ENCODE data around the gene SOX12.

Gene SOX12

GRCh38 chr20:310645-311044 lies 14.7 kb upstream of the SOX12 start:
- no peak for DNase-seq
- Histone ChIP-seq H2AFZ (ENCODE audit: low read depth, low read length) (no peak overlapping the region), H2BK120ac (ENCODE audit: low read depth, low read length) (no peak overlapping the region), H3K9me3 (ENCODE audit: control insufficient read depth, low read length) (no peaks in the 10 kb centered on the region), H2BK15ac (ENCODE audit: low read depth, poor library complexity, severe bottlenecking) (no peak overlapping the region), H2BK12ac (ENCODE audit: low read length in 2 of 2) (no peak overlapping the region), H4K91ac (ENCODE audit: low read length) (no peak overlapping the region), H3K36me3 (ENCODE audit: control insufficient read depth in 1 of 2, insufficient read depth in 2 of 2, low read depth in 1 of 2, low read length in 2 of 2) (no peaks in the 10 kb centered on the region), H3K4me3 (ENCODE audit: insufficient read depth in 1 of 2, low read depth in 1 of 2, low read length in 2 of 2) (peak overlapping the region in 1 of 2 experiments; percentile 19), H3K79me1 (replicated peaks; ENCODE audit: low read length, poor library complexity, severe bottlenecking) (no peaks in the 10 kb centered on the region), H3K18ac (ENCODE audit: low read depth in 1 of 2, low read length in 2 of 2) (no peak overlapping the region), H4K8ac (ENCODE audit: low read length) (no peak overlapping the region), H2BK5ac (ENCODE audit: low read depth, low read length, poor library complexity, severe bottlenecking) (no peak overlapping the region), H3K23ac (ENCODE audit: low read length in 2 of 2) (no peak overlapping the region), H3K27ac (ENCODE audit: low read length, poor library complexity, severe bottlenecking) (no peak overlapping the region), H3K27me3 (ENCODE audit: control insufficient read depth in 1 of 2, insufficient read depth in 1 of 2, low read length in 2 of 2) (no peaks in the 10 kb centered on the region), H3K4me2 (ENCODE audit: low read length, poor library complexity, severe bottlenecking) (no peak overlapping the region), H3K4me1 (ENCODE audit: control insufficient read depth, insufficient read depth, low read depth, low read length) (peaks cover 5% of the 10 kb centered on the region), H3K4ac (ENCODE audit: low read depth in 1 of 2, low read length in 2 of 2) (no peak overlapping the region), H3K14ac (ENCODE audit: low read length in 2 of 2) (no peak overlapping the region), H2AK5ac (ENCODE audit: low read length, severe bottlenecking) (no peak overlapping the region), H3K9ac (ENCODE audit: low read length) (peak overlapping the region; percentile 96)
- 0% methylated on average over 1 of the region's 7 CpGs for WGBS

- Histone ChIP-seq H3K14ac (ENCODE audit: low read length in 2 of 2) (no peak overlapping the region), H4K8ac (ENCODE audit: low read length) (no peak overlapping the region), H3K27me3 (ENCODE audit: control insufficient read depth in 1 of 2, insufficient read depth in 1 of 2, low read length in 2 of 2) (no peaks in the 10 kb centered on the region), H4K91ac (ENCODE audit: low read length) (no peak overlapping the region), H2BK120ac (ENCODE audit: low read depth, low read length) (no peak overlapping the region), H3K4me1 (ENCODE audit: control insufficient read depth, insufficient read depth, low read depth, low read length) (peaks cover 5% of the 10 kb centered on the region), H2BK12ac (ENCODE audit: low read length in 2 of 2) (no peak overlapping the region), H3K9ac (ENCODE audit: low read length) (no peak overlapping the region), H3K9me3 (ENCODE audit: control insufficient read depth, low read length) (no peaks in the 10 kb centered on the region), H3K4me2 (ENCODE audit: low read length, poor library complexity, severe bottlenecking) (no peak overlapping the region), H3K4ac (ENCODE audit: low read depth in 1 of 2, low read length in 2 of 2) (peak overlapping the region in 1 of 2 experiments; percentile 30), H2AK5ac (ENCODE audit: low read length, severe bottlenecking) (no peak overlapping the region), H3K23ac (ENCODE audit: low read length in 2 of 2) (no peak overlapping the region), H2BK5ac (ENCODE audit: low read depth, low read length, poor library complexity, severe bottlenecking) (no peak overlapping the region), H3K79me1 (replicated peaks; ENCODE audit: low read length, poor library complexity, severe bottlenecking) (no peaks in the 10 kb centered on the region), H2BK15ac (ENCODE audit: low read depth, poor library complexity, severe bottlenecking) (no peak overlapping the region), H2AFZ (ENCODE audit: low read depth, low read length) (no peak overlapping the region), H3K36me3 (ENCODE audit: control insufficient read depth in 1 of 2, insufficient read depth in 2 of 2, low read depth in 1 of 2, low read length in 2 of 2) (no peaks in the 10 kb centered on the region), H3K18ac (ENCODE audit: low read depth in 1 of 2, low read length in 2 of 2) (peak overlapping the region in 1 of 2 experiments; percentile 31), H3K4me3 (ENCODE audit: insufficient read depth in 1 of 2, low read depth in 1 of 2, low read length in 2 of 2) (no peak overlapping the region), H3K27ac (ENCODE audit: low read length, poor library complexity, severe bottlenecking) (no peak overlapping the region)
- no peak for DNase-seq
- 93% methylated on average over 6 of the region's 7 CpGs for WGBS
These were observed 13.7 kb upstream of the SOX12 start for GRCh38 chr20:311609-312008.

GRCh38 chr20:312067-312466 lies 13.3 kb upstream of the SOX12 start:
- H4K91ac ChIP-seq (ENCODE audit: low read length): no peak overlapping the region
- no peak overlapping the region for H2AFZ ChIP-seq (ENCODE audit: low read depth, low read length)
- H3K4me2 ChIP-seq (ENCODE audit: low read length, poor library complexity, severe bottlenecking): no peak overlapping the region
- no peak overlapping the region for H3K4me3 ChIP-seq (ENCODE audit: insufficient read depth in 1 of 2, low read depth in 1 of 2, low read length in 2 of 2)
- no peak overlapping the region for H2BK12ac ChIP-seq (ENCODE audit: low read length in 2 of 2)
- H2AK5ac ChIP-seq (ENCODE audit: low read length, severe bottlenecking): no peak overlapping the region
- no peak overlapping the region for H2BK120ac ChIP-seq (ENCODE audit: low read depth, low read length)
- no peaks in the 10 kb centered on the region for H3K9me3 ChIP-seq (ENCODE audit: control insufficient read depth, low read length)
- no peaks in the 10 kb centered on the region for H3K27me3 ChIP-seq (ENCODE audit: control insufficient read depth in 1 of 2, insufficient read depth in 1 of 2, low read length in 2 of 2)
- DNase-seq: no peak
- H3K4ac ChIP-seq (ENCODE audit: low read depth in 1 of 2, low read length in 2 of 2): no peak overlapping the region
- WGBS: 95% methylated on average over 8 of the region's 8 CpGs
- H2BK5ac ChIP-seq (ENCODE audit: low read depth, low read length, poor library complexity, severe bottlenecking): no peak overlapping the region
- H3K18ac ChIP-seq (ENCODE audit: low read depth in 1 of 2, low read length in 2 of 2): peak overlapping the region in 1 of 2 experiments; percentile 42
- peaks cover 0 to 2% of the 10 kb centered on the region in 2 experiments for H3K36me3 ChIP-seq (ENCODE audit: control insufficient read depth in 1 of 2, insufficient read depth in 2 of 2, low read depth in 1 of 2, low read length in 2 of 2)
- no peak overlapping the region for H3K23ac ChIP-seq (ENCODE audit: low read length in 2 of 2)
- no peak overlapping the region for H3K14ac ChIP-seq (ENCODE audit: low read length in 2 of 2)
- H3K79me1 ChIP-seq (replicated peaks; ENCODE audit: low read length, poor library complexity, severe bottlenecking): no peaks in the 10 kb centered on the region
- H3K4me1 ChIP-seq (ENCODE audit: control insufficient read depth, insufficient read depth, low read depth, low read length): peaks cover 5% of the 10 kb centered on the region
- no peak overlapping the region for H4K8ac ChIP-seq (ENCODE audit: low read length)
- H2BK15ac ChIP-seq (ENCODE audit: low read depth, poor library complexity, severe bottlenecking): no peak overlapping the region
- H3K27ac ChIP-seq (ENCODE audit: low read length, poor library complexity, severe bottlenecking): no peak overlapping the region
- H3K9ac ChIP-seq (ENCODE audit: low read length): no peak overlapping the region

GRCh38 chr20:312866-313265 lies 12.5 kb upstream of the SOX12 start:
- H4K8ac ChIP-seq (ENCODE audit: low read length): no peak overlapping the region
- H2BK5ac ChIP-seq (ENCODE audit: low read depth, low read length, poor library complexity, severe bottlenecking): no peak overlapping the region
- no peak overlapping the region for H3K23ac ChIP-seq (ENCODE audit: low read length in 2 of 2)
- H2AK5ac ChIP-seq (ENCODE audit: low read length, severe bottlenecking): no peak overlapping the region
- H3K27ac ChIP-seq (ENCODE audit: low read length, poor library complexity, severe bottlenecking): no peak overlapping the region
- no peak overlapping the region for H3K9ac ChIP-seq (ENCODE audit: low read length)
- no peak overlapping the region for H2BK15ac ChIP-seq (ENCODE audit: low read depth, poor library complexity, severe bottlenecking)
- no peaks in the 10 kb centered on the region for H3K27me3 ChIP-seq (ENCODE audit: control insufficient read depth in 1 of 2, insufficient read depth in 1 of 2, low read length in 2 of 2)
- H3K4me2 ChIP-seq (ENCODE audit: low read length, poor library complexity, severe bottlenecking): no peak overlapping the region
- no peak overlapping the region for H2AFZ ChIP-seq (ENCODE audit: low read depth, low read length)
- H3K79me1 ChIP-seq (replicated peaks; ENCODE audit: low read length, poor library complexity, severe bottlenecking): no peaks in the 10 kb centered on the region
- WGBS: no CpG with 5 or more reads among the region's 1 CpG
- no peaks in the 10 kb centered on the region for H3K9me3 ChIP-seq (ENCODE audit: control insufficient read depth, low read length)
- DNase-seq: no peak
- H2BK12ac ChIP-seq (ENCODE audit: low read length in 2 of 2): no peak overlapping the region
- no peak overlapping the region for H3K4me3 ChIP-seq (ENCODE audit: insufficient read depth in 1 of 2, low read depth in 1 of 2, low read length in 2 of 2)
- H3K18ac ChIP-seq (ENCODE audit: low read depth in 1 of 2, low read length in 2 of 2): no peak overlapping the region
- H3K4me1 ChIP-seq (ENCODE audit: control insufficient read depth, insufficient read depth, low read depth, low read length): peaks cover 5% of the 10 kb centered on the region
- H3K14ac ChIP-seq (ENCODE audit: low read length in 2 of 2): no peak overlapping the region
- H4K91ac ChIP-seq (ENCODE audit: low read length): no peak overlapping the region
- no peak overlapping the region for H2BK120ac ChIP-seq (ENCODE audit: low read depth, low read length)
- H3K36me3 ChIP-seq (ENCODE audit: control insufficient read depth in 1 of 2, insufficient read depth in 2 of 2, low read depth in 1 of 2, low read length in 2 of 2): peaks cover 0 to 4% of the 10 kb centered on the region in 2 experiments
- H3K4ac ChIP-seq (ENCODE audit: low read depth in 1 of 2, low read length in 2 of 2): no peak overlapping the region
